SU-DHL-6 (cell line): ENCODE results near the gene DNAH14.
"Not testable (repeated sequence)": the region's sequence is repeated elsewhere in the genome, so short reads cannot be mapped to it uniquely, and the experiment has no call there.

Source experiments
- H2AFZ ChIP-seq: fragments of 200-600 bp; sonication (generic); 2 replicates; pipeline ENCODE4 v1.6.1; 2014; ENCODE audit warnings: low read depth, mild to moderate bottlenecking, moderate library complexity, mixed read lengths, antibody characterized with exemption, low read length; ENCODE audit not compliant: severe bottlenecking
- H3F3A ChIP-seq: fragments of 200-600 bp; shearing (Covaris generic); 2 replicates; pipeline ENCODE4 v1.6.0; 2016; ENCODE audit warnings: antibody characterized with exemption, mild to moderate bottlenecking; ENCODE audit not compliant: insufficient read depth
- H3K27ac ChIP-seq: fragments of 200-600 bp; sonication (generic); 2 replicates; pipeline ENCODE4 v1.5.1; 2016; ENCODE audit warnings: low read depth, mild to moderate bottlenecking, low read length, moderate library complexity, mixed read lengths
- H3K27me3 ChIP-seq: fragments of 200-600 bp; sonication (generic), shearing (Covaris generic); 2 replicates; pipeline ENCODE4 v1.6.0; 2014; ENCODE audit warnings: mild to moderate bottlenecking, low read length
- H3K36me3 ChIP-seq: fragments of 200-600 bp; sonication (generic); 2 replicates; pipeline ENCODE4 v1.6.1; 2014; ENCODE audit warnings: mild to moderate bottlenecking, low read length, mixed read lengths
- H3K4me2 ChIP-seq: fragments of 300-600, 200-600 bp; shearing (Covaris generic), sonication (generic); 2 replicates; pipeline ENCODE4 v1.6.0; 2014; ENCODE audit warnings: low read length, low read depth, mild to moderate bottlenecking; ENCODE audit not compliant: poor library complexity, severe bottlenecking
- H3K4me3 ChIP-seq: fragments of 200-600 bp; sonication (generic); 2 replicates; pipeline ENCODE4 v1.5.1; 2014; ENCODE audit warnings: antibody characterized with exemption, low read length, mild to moderate bottlenecking, mixed read lengths; ENCODE audit not compliant: insufficient read depth, poor library complexity, severe bottlenecking
- H3K79me2 ChIP-seq: fragments of 200-600 bp; sonication (generic); 2 replicates; pipeline ENCODE4 v1.6.1; 2014; ENCODE audit warnings: mild to moderate bottlenecking, low read length, moderate library complexity; ENCODE audit not compliant: insufficient read depth
- H3K9ac ChIP-seq: fragments of 200-600 bp; sonication (generic); 2 replicates; pipeline ENCODE4 v1.7.0; 2014; ENCODE audit warnings: mild to moderate bottlenecking, low read length
- H3K9me2 ChIP-seq: fragments of 200-600 bp; sonication (generic); replicated peaks from 2 replicates; pipeline ENCODE4 v1.6.1; 2014; ENCODE audit warnings: low read length; ENCODE audit not compliant: insufficient read depth
- H3K9me3 ChIP-seq: fragments of 200-600 bp; sonication (generic); 2 replicates; pipeline ENCODE4 v1.6.1; 2014; ENCODE audit warnings: low read length, mixed read lengths; ENCODE audit not compliant: insufficient read depth
- H4K20me1 ChIP-seq: fragments of 200-600 bp; sonication (generic); 2 replicates; pipeline ENCODE4 v1.6.1; 2014; ENCODE audit warnings: low read depth, mild to moderate bottlenecking, antibody characterized with exemption, low read length, moderate library complexity, mixed read lengths
- CTCF ChIP-seq: fragments of 200-600 bp; sonication (generic); IDR thresholded peaks from one replicate; pipeline ENCODE4 v1.5.1; 2017; ENCODE audit warnings: antibody characterized with exemption, mild to moderate bottlenecking, low read length, moderate library complexity; ENCODE audit not compliant: insufficient read depth, poor library complexity, severe bottlenecking
- EZH2phosphoT487 ChIP-seq: fragments of 200-600 bp; sonication (generic), shearing (Covaris generic); conservative IDR thresholded peaks from 2 replicates; pipeline ENCODE4 v1.6.1; 2018; ENCODE audit warnings: mild to moderate bottlenecking, antibody characterized with exemption, low read length, moderate library complexity, mixed read lengths

DNAH14 gene

GRCh38 chr1:225143001-225143400 lies 213.5 kb downstream of the DNAH14 start:
- H3K9me3 ChIP-seq = no peaks in the 10 kb centered on the region
- no peaks in the 10 kb centered on the region for H3F3A ChIP-seq
- no peak overlapping the region for H3K9ac ChIP-seq
- H2AFZ ChIP-seq = no peak overlapping the region
- no peaks in the 10 kb centered on the region for H3K9me2 ChIP-seq
- TF ChIP-seq CTCF (no peak), EZH2phosphoT487 (no peak)
- no peaks in the 10 kb centered on the region for H3K36me3 ChIP-seq
- no peaks in the 10 kb centered on the region for H3K27me3 ChIP-seq
- H3K4me3 ChIP-seq = no peak overlapping the region
- no peaks in the 10 kb centered on the region for H4K20me1 ChIP-seq
- H3K79me2 ChIP-seq = no peaks in the 10 kb centered on the region
- no peak overlapping the region for H3K4me2 ChIP-seq
- H3K27ac ChIP-seq = no peak overlapping the region

GRCh38 chr1:225146478-225146877 lies 217.0 kb downstream of the DNAH14 start:
- Histone ChIP-seq H3K36me3 (no peaks in the 10 kb centered on the region), H3K9me2 (no peaks in the 10 kb centered on the region), H3K27me3 (no peaks in the 10 kb centered on the region), H3K79me2 (no peaks in the 10 kb centered on the region), H4K20me1 (no peaks in the 10 kb centered on the region), H2AFZ (no peak overlapping the region), H3K9ac (no peak overlapping the region), H3K27ac (no peak overlapping the region), H3F3A (no peaks in the 10 kb centered on the region), H3K9me3 (no peaks in the 10 kb centered on the region), H3K4me2 (no peak overlapping the region), H3K4me3 (no peak overlapping the region)
- TF ChIP-seq EZH2phosphoT487 (no peak), CTCF (no peak)

GRCh38 chr1:225147791-225148190 lies 218.3 kb downstream of the DNAH14 start:
- not testable (repeated sequence) for H3K27ac ChIP-seq, H3K36me3 ChIP-seq, H3K27me3 ChIP-seq, H4K20me1 ChIP-seq, H3K9ac ChIP-seq, H3K79me2 ChIP-seq, H3K9me2 ChIP-seq, H3K9me3 ChIP-seq, H3K4me2 ChIP-seq, H2AFZ ChIP-seq, H3K4me3 ChIP-seq, H3F3A ChIP-seq

GRCh38 chr1:225152061-225152460 lies 222.6 kb downstream of the DNAH14 start:
- Histone ChIP-seq H3K9me2 (no peaks in the 10 kb centered on the region), H3K79me2 (no peaks in the 10 kb centered on the region), H2AFZ (no peak overlapping the region), H3K27ac (no peak overlapping the region), H3K36me3 (no peaks in the 10 kb centered on the region), H3K4me3 (no peak overlapping the region), H3K9me3 (no peaks in the 10 kb centered on the region), H3K4me2 (no peak overlapping the region), H3K9ac (no peak overlapping the region), H4K20me1 (no peaks in the 10 kb centered on the region), H3F3A (no peaks in the 10 kb centered on the region), H3K27me3 (no peaks in the 10 kb centered on the region)
- no peak for TF ChIP-seq EZH2phosphoT487
- TF ChIP-seq CTCF = no peak
